A204.1 (cell line): ENCODE measurements around the gene ADCY2.
A peak's percentile ranks its signal among the peaks of the same experiment; 100 is the strongest.

ENCODE experiments used
- FAIRE-seq: peaks from 2 replicates; lab custom pipeline; 2012; peaks lifted over from hg19 to GRCh38; lab: Jason Lieb, UNC

The ADCY2 gene

DNA sequence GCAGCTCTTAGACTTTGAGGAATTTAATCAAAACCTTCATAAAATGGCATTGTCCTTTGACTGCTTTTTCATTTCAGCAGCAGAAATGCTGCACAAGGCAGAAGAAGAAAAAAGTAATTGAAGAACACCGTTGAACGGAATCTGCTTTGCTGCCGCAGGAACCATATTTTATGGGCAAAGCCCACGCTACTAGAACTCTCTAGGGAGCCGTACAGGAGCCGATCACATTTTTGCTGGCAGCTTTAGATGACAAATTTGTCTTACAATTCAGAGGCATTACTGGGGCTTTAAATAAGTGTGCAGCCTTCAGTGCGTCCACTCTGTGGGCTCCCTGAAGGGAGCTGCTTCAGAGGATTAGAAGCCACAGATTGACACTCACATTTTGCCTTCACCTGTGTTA, 449.6 kb downstream of the ADCY2 start:
- no peak for FAIRE-seq

DNA sequence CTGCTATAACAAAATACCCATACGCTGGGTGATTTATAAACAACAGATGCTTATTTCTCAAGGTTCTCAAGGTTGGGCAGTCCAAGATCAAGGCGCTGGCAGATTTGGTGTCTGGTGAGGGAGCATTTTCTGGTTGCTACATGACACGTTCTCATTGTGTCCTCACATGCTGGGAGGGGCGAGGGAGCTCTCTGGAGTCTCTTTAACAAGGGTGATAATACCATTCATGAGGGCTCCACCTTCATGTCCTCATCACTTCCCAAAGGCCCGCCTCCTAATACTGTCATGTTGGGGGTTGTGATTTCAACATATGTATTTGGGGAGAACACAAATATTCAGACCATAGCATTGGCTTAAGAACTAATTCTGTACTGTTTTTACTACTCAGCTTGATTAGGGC, 450.4 kb downstream of the ADCY2 start:
- no peak for FAIRE-seq

DNA sequence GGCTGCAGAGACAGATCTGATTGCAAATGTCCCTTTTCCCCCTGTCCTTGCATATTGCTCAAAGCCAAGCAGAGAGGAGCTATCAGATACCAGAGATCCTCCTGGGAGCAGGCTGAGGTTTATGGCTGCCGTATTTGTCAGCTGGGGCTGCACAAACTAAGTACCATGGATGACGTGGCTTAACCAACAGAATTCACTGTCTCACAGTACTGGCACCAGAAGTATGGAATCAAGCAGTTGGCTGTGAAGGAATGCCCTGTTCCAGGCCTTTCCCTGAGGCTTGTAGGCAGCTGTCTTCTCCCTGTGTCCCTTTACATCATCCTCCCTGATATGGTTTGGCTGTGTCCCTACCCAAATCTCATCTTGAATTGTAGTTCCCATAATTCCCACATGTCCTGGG, 452.4 kb downstream of the ADCY2 start:
- FAIRE-seq, result no peak

DNA sequence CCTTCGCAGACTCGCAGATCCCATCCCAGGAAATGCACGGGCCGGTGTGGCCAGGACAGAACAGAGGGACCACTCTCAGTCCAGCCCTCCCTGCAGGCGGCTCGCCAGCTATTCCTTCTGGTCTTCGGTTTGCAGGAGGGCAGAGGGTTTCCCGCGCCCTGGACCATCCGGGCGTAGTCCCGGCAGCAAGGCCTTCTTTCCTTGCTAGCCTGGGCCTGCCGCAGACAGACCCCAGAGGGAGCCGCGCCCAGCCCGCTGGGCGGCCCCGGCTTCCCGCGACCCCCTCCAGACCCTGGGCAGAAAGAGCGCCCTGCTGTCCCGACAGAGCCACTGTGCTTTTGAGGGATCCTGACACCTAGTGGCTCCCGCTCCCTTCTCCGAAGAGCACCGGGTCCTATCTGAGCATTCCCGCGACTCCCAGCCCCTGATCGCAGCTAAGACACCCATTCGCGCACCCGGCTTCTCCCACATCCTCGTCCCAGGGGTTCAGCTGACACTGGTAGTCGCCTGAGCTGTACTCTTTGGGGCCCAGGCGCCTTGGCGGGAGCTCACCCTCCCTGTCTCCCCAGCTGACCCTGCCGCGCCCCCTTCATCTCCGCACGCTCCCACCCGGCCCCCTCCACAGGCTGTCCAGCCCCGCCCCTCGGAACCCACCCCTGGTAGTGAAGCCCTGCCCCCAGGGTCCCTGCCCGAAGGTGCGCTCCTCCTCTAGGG, 453.9 kb downstream of the ADCY2 start:
- no peak for FAIRE-seq

DNA sequence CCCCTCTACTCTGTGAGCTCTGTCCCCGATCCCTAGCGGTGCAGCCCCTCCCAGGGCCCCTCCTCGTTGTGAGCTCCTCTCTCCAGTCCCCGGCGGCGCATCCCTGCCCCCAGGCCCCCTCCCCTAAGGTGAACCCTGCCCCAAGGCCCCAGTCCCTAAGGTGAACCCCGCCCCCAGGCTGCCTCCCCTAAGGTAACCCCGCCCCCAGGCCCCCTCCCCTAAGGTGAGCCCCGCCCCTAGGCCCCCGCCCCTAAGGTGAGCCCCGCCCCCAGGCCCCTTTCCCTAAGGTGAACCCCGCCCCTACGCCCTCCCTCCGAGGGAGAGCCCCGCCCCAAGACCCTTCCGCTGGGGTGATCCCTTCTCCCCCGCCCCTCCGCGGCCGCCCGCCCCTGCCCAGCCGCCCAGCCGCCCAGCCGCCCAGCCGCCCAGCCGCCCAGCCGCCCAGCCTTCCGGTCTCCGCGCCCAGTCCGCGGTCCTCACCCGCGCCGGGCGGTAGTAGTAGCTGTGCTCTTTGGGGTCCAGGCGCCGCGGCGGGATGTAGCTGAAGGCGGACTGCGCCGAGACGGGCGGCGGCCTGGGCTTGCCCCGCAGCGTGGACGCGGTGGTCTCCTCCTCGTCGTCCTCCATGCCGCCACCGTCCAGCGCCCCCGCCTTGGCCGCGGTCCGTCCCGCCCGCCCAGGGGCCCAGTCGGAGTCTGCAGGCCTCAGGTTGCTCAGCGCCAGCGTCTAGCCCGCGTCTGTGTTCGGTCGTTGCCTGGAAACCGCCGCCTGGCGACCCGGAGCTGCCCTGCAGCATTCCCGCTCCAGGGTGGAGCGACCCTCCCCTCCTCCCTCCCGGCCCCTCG, 454.7 kb downstream of the ADCY2 start, which contains the start of gene CFAP90:
Gene CFAP90 (minus strand): TSS at position 739 of the 845 bp plus-strand sequence. CDS start 112 bp downstream, at position 627.
- no peak for FAIRE-seq

DNA sequence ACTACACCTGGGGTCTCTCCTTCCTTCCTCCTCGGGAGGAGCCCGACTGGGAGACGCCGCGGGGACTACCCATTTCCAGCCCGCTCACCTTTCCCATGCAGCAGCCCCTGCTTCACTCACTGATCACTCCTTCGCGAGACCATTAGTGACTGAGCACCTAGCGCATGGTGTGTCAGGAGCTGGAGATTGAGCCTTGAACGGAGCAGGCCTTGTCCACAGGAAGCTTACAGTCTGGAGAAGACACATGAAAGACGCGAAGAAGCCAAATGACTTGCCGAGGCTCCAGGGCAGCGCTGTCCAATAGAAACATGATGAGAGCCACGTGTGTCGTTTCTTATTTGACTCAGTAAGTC, 455.3 kb downstream of the ADCY2 start:
- FAIRE-seq, result no peak

DNA sequence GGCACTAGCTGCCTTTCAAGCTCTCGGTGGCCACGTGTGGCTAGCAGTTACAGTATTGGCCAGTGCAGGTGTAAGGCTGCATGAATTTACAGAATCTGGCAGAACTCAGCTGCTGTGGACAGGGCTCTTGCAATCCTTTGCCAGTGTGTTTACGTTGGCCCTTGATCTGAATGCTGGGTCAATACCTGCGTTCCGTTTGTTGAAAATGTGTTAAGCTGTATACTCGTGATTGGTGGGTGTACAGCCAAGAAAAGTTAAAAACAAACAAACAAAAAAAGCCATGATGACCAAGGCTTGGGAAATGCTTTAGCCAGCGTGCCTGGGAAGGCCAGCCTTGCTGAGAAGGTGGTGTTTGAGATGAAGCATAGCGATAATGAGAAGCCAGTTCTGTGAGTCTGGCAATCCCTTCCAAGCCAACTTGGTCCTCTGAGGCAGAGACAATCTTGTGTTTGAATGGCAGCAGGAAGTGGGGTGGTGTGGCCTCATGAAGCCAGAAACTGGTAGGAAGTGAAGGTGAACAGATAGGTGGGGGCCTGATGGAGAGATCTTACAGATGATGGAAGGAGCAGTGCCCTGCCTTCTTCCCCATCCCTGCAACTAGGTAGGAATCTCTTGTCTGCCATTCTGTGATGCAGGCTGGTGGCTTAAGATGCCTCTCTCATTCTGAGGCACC, 455.8 kb downstream of the ADCY2 start:
- FAIRE-seq, result no peak

- no peak for FAIRE-seq
These were observed 456.6 kb downstream of the ADCY2 start for GRCh38 chr5:7852542-7852941.

GRCh38 chr5:7852988-7853387, 457.1 kb downstream of the ADCY2 start:
- no peak for FAIRE-seq

GRCh38 chr5:7855611-7856010, 459.7 kb downstream of the ADCY2 start:
- no peak for FAIRE-seq

DNA sequence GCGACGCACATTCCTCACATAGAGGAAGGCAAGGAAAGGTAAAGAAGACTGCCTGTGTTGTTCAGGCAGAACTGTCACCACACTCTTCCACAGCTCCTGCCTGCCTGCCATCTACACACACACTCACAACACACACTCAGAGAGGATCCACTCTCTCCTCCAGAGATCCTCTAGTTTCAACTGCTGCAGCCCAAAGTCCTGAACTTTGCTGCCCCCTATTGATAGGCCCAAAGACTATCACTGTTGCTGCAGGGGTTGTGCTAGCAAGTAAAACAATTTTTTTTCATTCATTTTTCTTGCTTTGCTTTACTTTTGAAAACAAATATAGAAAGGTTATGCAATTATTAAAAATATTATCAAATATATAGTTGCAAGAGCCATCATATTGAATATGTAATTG, 460.9 kb downstream of the ADCY2 start:
- FAIRE-seq, result peak; percentile 29

- FAIRE-seq, result no peak
These were observed 461.4 kb downstream of the ADCY2 start for GRCh38 chr5:7857361-7857760.

DNA sequence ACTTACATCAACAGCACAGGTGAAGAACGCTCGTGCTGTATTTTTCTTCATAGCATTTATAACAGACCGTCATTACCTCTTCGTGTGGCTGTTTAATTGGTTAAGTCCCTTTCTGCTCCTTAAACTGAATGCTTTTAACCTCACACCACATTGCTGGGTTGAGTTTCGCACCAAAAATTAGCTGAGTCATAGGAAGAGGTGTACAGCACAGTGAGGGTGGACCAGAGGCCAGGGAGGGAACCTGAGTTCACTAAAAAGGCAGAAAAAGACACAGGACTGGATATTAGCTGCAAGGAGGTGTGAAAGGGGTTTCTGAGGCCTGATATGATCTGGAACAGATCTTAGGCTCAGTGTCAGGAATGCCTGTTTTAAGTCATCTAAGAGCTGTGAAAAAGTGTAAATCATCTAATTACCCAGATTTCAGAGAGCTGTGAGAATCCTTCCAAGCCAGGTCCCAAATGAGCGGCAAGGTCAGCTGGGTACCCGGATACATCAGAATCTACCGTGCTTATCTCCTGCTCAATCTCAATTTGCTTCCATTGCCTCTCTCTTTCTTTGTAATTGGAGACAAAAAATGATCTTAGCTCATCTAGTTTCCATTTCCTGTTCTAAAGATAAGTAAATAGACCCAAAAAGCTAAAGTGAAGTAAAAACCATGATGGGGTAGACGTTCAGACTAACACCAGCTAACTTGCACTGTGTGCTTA, 462.1 kb downstream of the ADCY2 start:
- FAIRE-seq, result no peak

DNA sequence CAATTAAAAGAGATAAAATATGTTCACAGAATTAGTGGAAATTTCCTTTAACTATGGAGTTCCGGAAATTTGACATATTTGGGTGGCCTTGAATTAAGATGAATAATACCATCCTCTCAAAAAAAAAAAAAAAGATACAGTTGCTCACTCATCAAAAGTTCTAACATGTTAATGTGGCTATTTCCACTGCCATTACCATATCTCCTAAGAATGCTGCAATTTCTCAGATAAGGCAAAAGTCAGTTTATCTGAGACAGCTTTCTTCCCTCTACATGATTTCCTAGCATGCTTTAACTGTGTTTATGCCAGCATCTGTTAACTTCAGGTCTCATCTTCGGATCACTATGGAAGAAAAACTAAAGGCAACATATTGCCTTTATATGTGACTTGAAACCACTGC, 470.3 kb downstream of the ADCY2 start:
- FAIRE-seq, result no peak

DNA sequence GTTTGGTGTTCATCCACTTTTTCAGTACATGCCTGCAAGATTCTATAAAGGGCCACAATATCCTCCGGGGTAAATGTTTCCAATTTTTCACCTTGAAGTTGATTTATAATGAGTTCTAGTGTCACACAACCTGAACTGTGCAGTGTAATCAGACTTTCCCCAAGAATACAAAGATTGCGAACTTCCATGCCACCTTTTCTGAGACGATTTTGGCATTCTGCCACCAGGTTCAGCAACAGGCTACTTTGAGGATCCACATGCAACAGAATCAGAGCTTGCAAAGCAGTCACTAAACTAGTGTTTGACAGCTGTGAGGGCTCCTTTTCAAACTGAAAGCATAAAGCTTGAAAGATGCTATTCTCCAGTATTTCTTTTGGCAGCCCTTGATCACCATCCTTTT, 471.3 kb downstream of the ADCY2 start:
- FAIRE-seq, result no peak

- no peak for FAIRE-seq
These were observed 472.5 kb downstream of the ADCY2 start for GRCh38 chr5:7868427-7868772.

DNA sequence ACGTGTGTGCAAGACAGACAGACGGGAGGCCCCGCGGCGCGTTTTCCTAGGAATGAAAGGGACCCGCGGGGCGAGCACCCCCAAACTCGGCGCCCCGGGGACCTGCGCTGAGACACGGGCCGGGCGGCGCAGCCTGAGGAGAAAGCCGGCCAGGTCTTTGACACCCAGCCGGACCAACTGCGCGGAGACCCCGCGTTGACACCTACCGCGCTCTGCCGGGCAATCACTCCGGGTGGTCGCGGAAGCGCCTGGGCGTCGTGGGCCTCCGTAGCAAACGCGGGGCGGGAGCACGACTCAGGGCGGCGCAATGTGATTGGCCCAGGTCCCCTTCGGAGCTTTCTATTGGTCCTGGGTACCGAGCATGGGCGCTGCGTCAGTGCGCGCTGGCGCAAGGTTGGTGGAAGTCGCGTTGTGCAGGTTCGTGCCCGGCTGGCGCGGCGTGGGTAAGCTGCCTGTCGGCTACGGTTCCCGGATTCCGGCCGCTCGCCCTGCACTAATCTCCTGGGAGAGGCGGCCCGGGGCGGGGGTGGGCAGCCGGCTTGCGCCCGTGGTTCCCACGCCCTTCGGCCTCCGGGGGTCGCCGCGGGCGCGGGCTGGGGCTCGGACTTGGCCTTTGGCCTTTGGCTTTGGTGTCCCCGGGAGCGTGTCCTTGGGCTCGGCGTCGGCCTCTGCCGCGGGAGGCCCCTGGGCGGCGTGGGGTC, 473.0 kb downstream of the ADCY2 start, which contains the start of the genes FASTKD3 and MTRR:
Gene FASTKD3 (minus strand): TSS at position 259 of the 701 bp plus-strand sequence. CDS start 948 bp downstream, outside the sequence.
Gene MTRR (plus strand): TSS at position 376 of the 701 bp plus-strand sequence. CDS start 1,647 bp downstream, outside the sequence.
- peak; percentile 16 for FAIRE-seq

DNA sequence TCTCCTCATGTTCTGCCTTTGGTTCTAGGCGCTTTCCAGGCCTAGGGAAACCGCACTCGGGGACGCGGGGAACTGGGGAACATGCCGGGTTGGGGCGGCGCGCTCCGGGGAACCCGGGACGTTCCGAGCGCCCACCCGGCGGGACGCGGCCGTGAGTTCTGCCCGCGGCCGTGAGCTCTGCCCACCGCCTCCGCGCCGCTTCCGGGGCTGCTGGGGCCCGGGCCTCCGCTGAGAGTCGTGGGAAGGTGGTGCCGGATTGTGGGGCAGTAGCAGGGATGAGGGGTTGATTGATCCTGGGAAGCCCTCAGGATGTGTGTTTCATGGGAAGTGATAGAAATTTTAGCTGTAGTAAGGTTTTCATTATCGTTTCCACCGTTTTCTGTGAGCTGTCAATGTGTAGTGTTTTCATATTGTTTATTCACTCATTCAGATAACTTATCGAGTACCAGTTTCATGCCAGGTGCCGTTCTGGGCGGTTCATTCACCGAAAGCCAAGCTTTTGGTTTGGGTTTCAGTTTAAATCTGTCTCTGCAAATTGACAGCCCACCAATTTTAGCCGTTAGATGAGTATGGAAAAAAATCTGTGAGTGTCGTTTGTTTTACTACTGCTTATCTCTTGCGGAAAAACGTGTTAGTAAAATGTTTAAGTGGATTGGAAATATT, 473.7 kb downstream of the ADCY2 start:
- no peak for FAIRE-seq

DNA sequence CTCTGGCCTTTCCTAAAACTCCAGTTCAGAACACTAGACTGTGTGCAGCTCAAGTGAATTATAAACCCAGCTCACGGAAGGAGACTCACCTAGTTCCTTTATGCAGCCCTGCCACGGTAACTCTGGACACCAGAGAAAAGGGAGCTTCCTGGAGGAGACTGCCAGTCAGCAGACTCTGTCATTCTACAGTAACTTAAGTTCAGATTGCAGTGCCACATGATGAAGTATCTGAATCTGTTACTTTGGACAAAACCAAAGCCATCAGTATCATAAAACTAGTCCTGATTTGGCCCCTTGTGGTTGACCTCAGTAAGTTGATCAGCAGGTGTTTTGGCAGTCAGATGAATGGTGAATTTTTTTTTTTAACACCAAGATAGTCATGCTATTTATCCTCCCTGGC, 475.7 kb downstream of the ADCY2 start:
- FAIRE-seq, result no peak

- no peak for FAIRE-seq
These were observed 476.7 kb downstream of the ADCY2 start for GRCh38 chr5:7872517-7873130.

DNA sequence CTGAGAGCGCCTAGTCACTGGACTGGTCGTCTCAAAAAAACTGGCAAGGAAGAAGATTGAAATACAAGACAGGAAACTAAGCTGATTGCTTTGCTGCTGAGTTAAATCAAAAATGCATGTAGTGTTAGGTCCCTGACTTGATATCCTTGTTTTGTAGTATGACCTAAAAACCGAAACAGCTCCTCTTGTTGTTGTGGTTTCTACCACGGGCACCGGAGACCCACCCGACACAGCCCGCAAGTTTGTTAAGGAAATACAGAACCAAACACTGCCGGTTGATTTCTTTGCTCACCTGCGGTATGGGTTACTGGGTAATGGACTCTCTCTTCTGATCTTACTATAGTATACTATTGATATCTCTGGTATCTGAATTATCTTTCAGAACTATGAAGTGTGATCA, 477.3 kb downstream of the ADCY2 start:
- no peak for FAIRE-seq
